ENCODE results near the gene ITGAV. TPM values are rescaled to one million over a fixed set of nuclear protein-coding genes. Genes with fewer than 3 reads are reported as not detected.
A peak's percentile ranks its signal among the peaks of the same experiment; 100 is the strongest.

ITGAV gene
- total RNA-seq, 3 donors from 2014 or later: 107 to 125 (median 117) TPM

- Histone ChIP-seq H3K4me1 (peaks cover 0 to 3% of the 10 kb centered on the region in 2 donors), H3K4me3 (peak overlapping the region; percentile 84 to 91 (median 89)), H3K27me3 (no peaks in the 10 kb centered on the region), H3K9me3 (no peaks in the 10 kb centered on the region), H3K27ac (peak overlapping the region; percentile 94 to 98), H3K36me3 (no peaks in the 10 kb centered on the region)
- no peak for TF ChIP-seq POLR2AphosphoS5 (IDR thresholded peaks at IDR 0.05)
- intact Hi-C loops (cut with DNase I; ENCODE audit: low total_unique reads): no loop called here
- DNase-seq (ENCODE audit: low spot score in 2 of 2): no peak
These were observed 1.6 kb downstream of the ITGAV start for GRCh38 chr2:186591506-186591890.

GRCh38 chr2:186592137-186592875 lies 2.5 kb downstream of the ITGAV start:
- no peak overlapping the region for H3K27ac ChIP-seq
- H3K4me1 ChIP-seq: peaks cover 0 to 3% of the 10 kb centered on the region in 2 donors
- intact Hi-C loops (cut with DNase I; ENCODE audit: low total_unique reads): no loop called here
- peak overlapping the region in 1 of 3 donors; percentile 89 for H3K4me3 ChIP-seq
- no peak for TF ChIP-seq POLR2AphosphoS5 (IDR thresholded peaks at IDR 0.05)
- no peak for TF ChIP-seq POLR2A (IDR thresholded peaks at IDR 0.05)
- TF ChIP-seq, protein P1, sequence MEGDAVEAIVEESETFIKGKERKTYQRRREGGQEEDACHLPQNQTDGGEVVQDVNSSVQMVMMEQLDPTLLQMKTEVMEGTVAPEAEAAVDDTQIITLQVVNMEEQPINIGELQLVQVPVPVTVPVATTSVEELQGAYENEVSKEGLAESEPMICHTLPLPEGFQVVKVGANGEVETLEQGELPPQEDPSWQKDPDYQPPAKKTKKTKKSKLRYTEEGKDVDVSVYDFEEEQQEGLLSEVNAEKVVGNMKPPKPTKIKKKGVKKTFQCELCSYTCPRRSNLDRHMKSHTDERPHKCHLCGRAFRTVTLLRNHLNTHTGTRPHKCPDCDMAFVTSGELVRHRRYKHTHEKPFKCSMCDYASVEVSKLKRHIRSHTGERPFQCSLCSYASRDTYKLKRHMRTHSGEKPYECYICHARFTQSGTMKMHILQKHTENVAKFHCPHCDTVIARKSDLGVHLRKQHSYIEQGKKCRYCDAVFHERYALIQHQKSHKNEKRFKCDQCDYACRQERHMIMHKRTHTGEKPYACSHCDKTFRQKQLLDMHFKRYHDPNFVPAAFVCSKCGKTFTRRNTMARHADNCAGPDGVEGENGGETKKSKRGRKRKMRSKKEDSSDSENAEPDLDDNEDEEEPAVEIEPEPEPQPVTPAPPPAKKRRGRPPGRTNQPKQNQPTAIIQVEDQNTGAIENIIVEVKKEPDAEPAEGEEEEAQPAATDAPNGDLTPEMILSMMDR (IDR thresholded peaks at IDR 0.05): no peak
- no peaks in the 10 kb centered on the region for H3K36me3 ChIP-seq
- no peaks in the 10 kb centered on the region for H3K27me3 ChIP-seq
- DNase-seq (ENCODE audit: low spot score in 2 of 2): no peak
- H3K9me3 ChIP-seq: no peaks in the 10 kb centered on the region

DNA sequence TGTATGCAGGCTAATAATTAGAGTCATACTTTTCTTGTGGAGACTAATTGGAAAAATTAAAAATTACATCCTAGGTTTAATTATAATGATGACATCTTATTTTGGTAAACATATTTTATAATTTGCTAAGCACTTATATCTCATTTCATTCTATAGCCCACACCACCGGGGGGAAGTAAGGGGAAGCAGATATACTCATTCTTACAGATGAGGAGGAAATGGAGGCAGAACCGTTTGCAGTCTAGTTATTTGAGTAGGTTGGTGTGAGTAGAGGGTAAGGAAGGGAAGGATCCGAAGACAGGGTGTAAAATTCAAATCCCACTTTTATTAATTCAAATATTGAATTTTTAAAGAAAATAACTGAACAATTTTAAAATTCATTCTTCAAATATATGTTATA lies 3.7 kb downstream of the ITGAV start:
- intact Hi-C loops (cut with DNase I; ENCODE audit: low total_unique reads): no loop called here
- peaks cover 0 to 3% of the 10 kb centered on the region in 2 donors for H3K4me1 ChIP-seq
- DNase-seq (ENCODE audit: low spot score in 2 of 2): no peak

DNA sequence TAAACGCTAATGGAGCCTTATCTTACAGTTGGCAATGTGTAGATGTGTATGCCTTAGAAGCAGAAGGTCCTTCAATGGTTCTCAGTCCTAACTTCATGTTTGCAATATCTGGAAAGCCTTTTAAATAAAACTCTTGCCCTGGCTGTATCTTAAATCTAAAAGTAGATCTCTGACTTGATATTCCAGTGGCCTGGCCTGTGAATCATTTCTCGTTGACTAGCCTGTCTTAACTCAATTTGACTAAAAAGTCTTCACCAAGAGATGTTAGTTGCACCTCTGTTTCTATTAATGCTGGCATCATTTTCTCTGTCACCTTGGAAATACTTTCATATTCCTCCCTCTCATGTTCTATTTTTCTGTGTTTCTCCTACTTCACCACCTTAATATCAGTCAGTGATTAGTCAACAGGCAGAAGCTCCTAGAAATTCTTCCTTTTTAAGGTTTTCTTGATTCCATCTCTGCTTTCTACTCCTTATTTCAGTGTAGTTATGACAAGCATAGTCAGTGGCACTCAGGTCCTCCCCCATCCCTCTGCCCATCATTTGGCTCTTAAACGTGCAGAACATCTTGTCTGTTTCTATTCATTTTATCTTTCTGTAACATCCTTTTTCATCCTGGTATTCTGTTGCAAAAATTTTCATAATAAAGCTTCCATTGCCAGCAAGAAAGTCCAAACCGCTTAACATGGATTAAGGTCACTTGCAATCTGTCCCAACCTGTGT lies 4.3 kb downstream of the ITGAV start:
- no peaks in the 10 kb centered on the region for H3K36me3 ChIP-seq
- no peaks in the 10 kb centered on the region for H3K9me3 ChIP-seq
- DNase-seq (ENCODE audit: low spot score in 2 of 2): no peak
- H3K4me1 ChIP-seq: peaks cover 0 to 3% of the 10 kb centered on the region in 2 donors
- no peak overlapping the region for H3K4me3 ChIP-seq
- TF ChIP-seq POLR2A (IDR thresholded peaks at IDR 0.05) (no peak), POLR2AphosphoS5 (IDR thresholded peaks at IDR 0.05) (no peak)
- TF ChIP-seq, protein P1 (IDR thresholded peaks at IDR 0.05): no peak
- intact Hi-C loops (cut with DNase I; ENCODE audit: low total_unique reads): no loop called here
- H3K27ac ChIP-seq: no peak overlapping the region
- H3K27me3 ChIP-seq: no peaks in the 10 kb centered on the region

More for the DNA sequence above, 3.7 kb downstream of the ITGAV start:
- no peaks in the 10 kb centered on the region for H3K36me3 ChIP-seq
- no peak overlapping the region for H3K4me3 ChIP-seq
- H3K9me3 ChIP-seq: no peaks in the 10 kb centered on the region
- H3K27me3 ChIP-seq: no peaks in the 10 kb centered on the region
- TF ChIP-seq POLR2A (IDR thresholded peaks at IDR 0.05) (no peak), POLR2AphosphoS5 (IDR thresholded peaks at IDR 0.05) (no peak)
- TF ChIP-seq, protein P1 (IDR thresholded peaks at IDR 0.05): no peak
- H3K27ac ChIP-seq: no peak overlapping the region

DNA sequence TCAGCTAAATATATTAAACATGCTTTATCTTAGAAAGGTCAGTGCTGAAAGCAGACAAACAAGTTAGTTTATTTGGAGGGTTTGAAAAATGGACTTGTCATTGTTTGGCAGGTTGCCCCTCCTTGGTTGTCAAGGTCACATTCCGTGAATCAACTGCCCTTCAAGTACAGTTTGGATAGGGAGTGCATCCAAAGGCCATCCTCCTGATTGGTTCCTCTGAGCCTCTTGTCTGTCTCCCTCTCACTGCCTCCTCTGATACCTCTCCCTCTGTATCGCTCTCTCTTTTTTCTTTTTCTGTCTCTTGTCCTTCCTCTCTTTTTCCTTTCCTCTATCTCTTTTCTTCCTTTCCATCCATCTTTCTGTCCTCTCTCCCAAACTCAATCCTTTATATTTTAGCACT lies 5.4 kb downstream of the ITGAV start:
- Histone ChIP-seq H3K9me3 (no peaks in the 10 kb centered on the region), H3K4me1 (peaks cover 0 to 3% of the 10 kb centered on the region in 2 donors), H3K27me3 (no peaks in the 10 kb centered on the region), H3K27ac (no peak overlapping the region), H3K36me3 (no peaks in the 10 kb centered on the region), H3K4me3 (no peak overlapping the region)
- TF ChIP-seq POLR2A (IDR thresholded peaks at IDR 0.05) (no peak), POLR2AphosphoS5 (IDR thresholded peaks at IDR 0.05) (no peak)
- TF ChIP-seq, protein P1 (IDR thresholded peaks at IDR 0.05): no peak
- intact Hi-C loops (cut with DNase I; ENCODE audit: low total_unique reads): no loop called here
- no peak for DNase-seq (ENCODE audit: low spot score in 2 of 2)
